COR-L47 (cell line): ENCODE measurements around the gene IFI27L1.
"Not testable (repeated sequence)": the region's sequence is repeated elsewhere in the genome, so short reads cannot be mapped to it uniquely, and the experiment has no call there.

ENCODE experiments used
- DNase-seq: peaks from one replicate; lab custom pipeline; 2025; lab: John Stamatoyannopoulos, UW

Gene IFI27L1

GRCh38 chr14:94048691-94049624 lies 32.2 kb upstream of the IFI27L1 start:
- DNase-seq, result peak; percentile 100

- no peak for DNase-seq
Measured at GRCh38 chr14:94049625-94050023, 31.5 kb upstream of the IFI27L1 start.

DNA sequence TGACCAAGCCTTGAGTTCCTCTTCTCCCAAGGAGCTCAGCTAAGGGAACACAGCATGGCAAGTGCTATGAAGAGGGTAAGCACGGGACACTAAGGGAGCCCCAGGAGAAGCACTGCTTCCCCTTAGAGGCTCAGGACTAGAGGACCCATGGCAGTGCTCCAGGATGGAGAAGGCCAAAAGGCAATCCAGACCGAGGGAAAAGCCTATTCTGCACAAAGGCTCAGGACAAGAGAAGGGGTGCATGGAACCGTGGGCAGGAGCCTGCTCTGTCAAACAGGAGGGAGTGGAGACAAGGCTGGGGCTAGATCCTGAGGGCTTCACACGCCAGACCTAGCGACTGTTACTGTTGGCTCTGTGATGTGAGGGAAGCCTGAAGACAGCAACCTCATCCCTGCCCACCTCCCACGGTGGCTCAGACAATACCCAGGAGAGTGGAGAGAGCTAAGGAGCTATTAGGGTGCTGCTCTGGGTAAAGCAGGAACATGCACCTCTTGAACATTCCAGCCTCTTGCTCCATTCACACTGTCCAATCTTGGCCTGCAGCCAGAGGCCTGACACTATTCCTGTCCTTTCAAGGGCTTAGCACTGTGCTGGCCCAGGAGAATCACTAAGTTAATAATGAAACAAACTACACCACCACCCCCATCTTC lies 30.8 kb upstream of the IFI27L1 start:
- DNase-seq, result no peak

- DNase-seq, result no peak
Measured at GRCh38 chr14:94051115-94051514, 30.0 kb upstream of the IFI27L1 start.

DNA sequence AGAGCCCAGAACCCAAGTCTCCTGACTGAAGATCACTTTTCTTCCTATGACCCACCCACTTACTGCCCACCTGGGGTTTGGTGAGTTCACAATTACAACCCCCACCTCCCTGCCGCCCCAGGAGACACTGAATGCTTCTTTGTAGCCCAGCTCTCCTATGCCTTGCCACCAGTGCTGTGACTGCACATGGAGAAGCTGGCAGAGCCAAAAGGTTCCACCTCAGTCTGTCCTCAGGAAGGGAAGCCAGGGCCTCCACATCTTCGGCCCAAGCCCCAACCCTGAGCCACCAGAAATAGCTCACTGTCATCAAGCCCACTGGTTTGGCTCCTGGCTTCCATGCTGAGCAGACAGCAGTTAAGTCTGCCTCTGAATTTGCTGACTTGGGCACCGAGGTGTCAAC lies 29.3 kb upstream of the IFI27L1 start:
- DNase-seq, result no peak

- no peak for DNase-seq
Measured at GRCh38 chr14:94052199-94052598, 28.9 kb upstream of the IFI27L1 start.

DNA sequence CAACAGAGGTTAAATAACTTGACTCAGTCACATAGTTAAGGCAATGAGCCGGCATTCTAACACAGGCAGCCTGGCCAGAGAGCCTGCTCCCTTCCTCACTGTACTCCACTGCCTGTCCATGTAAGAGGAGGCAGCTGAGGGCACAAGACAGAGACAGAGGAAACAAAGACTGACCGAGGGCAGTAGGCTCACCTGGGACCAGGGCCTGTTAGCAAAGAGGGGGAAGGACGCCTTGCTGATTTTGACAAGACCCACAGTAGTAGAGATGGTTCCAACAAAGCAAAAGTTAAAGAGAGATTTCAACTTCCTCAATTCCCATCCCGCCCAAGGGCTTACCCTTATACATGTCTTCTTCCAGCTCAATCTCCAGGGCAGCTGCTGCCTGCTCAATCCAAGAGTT lies 28.4 kb upstream of the IFI27L1 start:
- no peak for DNase-seq

GRCh38 chr14:94054401-94054800 lies 26.7 kb upstream of the IFI27L1 start:
- DNase-seq, result no peak

DNA sequence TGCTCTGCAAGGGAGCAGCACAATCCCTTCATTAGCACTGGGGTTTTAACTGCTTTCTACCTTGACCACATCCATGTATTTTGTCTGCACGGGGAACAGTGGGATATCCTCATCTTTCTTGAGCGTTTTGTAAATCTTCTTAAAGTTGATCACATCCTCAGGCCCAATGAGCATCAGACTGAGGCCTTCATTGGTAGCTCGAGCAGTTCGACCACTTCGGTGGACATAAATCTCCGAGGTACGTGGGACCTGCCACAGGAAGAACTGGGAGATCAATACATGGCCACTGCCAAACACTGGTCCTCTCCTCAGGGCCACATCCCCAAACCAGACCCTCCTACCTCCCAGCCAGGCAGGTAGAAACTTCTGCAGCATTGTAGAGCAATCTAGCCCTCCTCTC lies 26.2 kb upstream of the IFI27L1 start:
- DNase-seq, result no peak

DNA sequence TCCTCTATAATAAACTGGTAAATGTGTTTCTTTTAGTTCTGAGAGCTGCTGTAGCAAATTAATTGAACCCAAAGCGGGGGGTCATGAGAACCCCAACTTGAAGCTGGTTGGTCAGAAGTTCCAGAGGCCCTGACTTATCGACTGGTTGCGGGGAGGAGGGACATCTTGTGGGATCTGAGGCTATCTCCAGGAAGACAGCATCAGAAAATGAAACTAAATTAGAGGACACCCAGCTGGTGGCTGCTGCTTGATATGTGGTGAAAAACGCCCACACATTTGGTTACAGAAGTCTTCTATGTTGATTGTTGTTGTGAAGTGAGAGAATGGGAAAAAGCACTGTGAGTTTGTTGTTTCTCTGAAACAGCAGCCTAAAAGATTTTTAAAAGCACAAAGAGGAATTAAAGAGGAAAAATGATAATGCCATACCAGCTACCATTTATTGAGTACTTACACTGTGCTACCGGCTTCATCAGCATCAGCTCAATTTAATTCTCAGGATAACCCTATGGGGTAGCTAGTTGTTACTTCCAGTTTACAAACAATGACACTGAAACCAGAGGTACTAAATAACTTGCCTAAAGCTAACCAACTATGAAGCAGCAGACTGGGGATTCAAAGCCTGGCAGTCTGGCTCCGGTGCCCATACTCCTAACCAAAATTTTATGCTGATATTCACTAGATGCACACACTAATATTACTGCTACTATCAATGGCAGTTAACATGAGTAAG lies 24.4 kb upstream of the IFI27L1 start:
- no peak for DNase-seq

DNA sequence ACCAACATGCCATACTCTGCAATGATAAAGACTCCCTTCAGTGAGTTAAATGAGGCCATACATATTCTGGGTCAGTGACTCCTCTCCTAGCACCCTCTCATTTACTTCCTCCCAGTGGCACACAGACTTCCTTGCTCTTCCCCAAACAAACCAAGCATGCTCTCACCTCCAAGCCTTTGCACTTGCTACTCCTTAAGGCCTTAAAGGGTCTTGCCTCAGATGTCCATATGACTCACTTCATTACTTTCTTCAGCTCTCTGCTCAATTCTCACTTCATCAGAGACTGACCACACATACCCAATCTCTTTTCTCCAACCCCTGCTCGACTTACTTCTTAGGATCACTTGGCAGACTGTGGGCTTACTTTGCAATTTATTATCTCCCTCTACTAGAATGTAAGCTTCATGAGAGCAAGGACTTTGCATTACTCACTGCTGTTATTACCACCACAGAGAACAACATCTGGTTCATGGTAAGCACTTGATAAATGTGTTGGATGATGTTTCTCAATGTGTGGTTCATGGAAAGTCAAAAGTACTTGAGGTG lies 22.9 kb upstream of the IFI27L1 start:
- no peak for DNase-seq

- no peak for DNase-seq
Measured at GRCh38 chr14:94058674-94059138, 22.4 kb upstream of the IFI27L1 start.

DNA sequence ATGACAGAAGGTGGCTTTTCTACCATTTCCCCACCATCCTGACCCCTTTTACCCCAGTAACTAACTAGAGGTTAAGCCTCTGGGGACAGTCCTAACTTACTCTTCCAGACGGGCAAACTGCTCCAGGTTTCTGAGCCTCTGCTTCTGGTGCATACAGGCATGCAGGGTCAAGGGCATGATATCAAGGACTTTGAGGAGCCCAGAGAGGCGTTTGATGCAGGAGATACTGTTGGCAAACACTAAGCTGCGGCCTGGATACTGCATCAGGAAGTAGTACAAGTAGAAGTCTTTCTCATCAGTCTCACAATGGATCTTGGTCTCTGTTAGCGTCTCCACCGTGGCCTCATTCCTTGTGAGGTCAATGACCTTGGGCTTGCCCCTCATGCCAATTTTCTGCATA lies 21.1 kb upstream of the IFI27L1 start:
- DNase-seq, result no peak

DNA sequence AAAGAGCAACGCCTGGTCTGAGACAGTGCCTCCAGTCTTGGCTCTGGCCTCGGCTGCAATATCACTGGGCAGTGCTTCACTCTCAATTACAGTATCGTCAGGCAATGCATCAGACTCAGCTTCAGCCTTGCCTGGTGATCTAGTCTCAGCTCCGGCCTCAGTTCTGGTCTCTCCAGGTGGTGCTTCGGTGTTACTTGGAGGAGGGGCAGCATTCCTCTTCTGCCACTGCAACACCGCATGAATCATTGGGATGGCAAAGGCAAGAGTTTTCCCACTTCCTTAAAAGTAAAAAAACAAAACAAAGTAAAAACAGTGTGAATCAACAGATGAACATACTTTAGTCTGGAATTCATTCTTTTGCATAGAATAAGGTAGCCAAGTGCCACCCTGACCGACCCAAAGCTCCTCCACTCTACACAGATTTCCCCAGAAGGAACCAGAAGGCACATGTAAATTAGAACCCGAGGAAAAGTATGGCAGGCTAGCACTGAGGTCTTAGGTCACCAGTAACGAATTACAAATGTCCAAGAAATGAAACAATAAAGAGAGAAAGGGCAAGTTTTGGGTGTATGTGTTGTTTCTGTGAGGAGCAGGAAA lies 18.7 kb upstream of the IFI27L1 start:
- no peak for DNase-seq

GRCh38 chr14:94066089-94066676 lies 14.9 kb upstream of the IFI27L1 start:
- DNase-seq, result peak; percentile 45

GRCh38 chr14:94072076-94072475 lies 9.0 kb upstream of the IFI27L1 start:
- not testable (repeated sequence) for DNase-seq

- no peak for DNase-seq
Measured at GRCh38 chr14:94074534-94074933, 6.6 kb upstream of the IFI27L1 start.

DNA sequence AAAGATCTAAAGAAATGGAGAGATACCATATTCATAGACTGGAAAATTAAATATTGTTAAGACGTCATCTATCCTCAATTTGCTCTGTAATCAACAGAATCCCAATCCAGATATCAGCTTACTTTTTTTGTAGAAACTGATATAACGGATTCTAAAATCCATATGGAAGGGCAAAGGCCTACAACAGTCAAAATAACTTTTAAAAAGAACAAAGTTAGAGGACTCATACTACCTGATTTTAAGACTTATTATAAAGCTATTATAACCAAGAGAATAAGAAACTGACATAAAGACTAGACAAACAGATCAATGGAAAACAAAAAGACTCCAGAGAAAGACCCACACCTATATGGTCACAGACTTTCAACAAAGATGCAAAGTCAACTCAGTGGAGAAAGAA lies 6.1 kb upstream of the IFI27L1 start:
- no peak for DNase-seq

DNA sequence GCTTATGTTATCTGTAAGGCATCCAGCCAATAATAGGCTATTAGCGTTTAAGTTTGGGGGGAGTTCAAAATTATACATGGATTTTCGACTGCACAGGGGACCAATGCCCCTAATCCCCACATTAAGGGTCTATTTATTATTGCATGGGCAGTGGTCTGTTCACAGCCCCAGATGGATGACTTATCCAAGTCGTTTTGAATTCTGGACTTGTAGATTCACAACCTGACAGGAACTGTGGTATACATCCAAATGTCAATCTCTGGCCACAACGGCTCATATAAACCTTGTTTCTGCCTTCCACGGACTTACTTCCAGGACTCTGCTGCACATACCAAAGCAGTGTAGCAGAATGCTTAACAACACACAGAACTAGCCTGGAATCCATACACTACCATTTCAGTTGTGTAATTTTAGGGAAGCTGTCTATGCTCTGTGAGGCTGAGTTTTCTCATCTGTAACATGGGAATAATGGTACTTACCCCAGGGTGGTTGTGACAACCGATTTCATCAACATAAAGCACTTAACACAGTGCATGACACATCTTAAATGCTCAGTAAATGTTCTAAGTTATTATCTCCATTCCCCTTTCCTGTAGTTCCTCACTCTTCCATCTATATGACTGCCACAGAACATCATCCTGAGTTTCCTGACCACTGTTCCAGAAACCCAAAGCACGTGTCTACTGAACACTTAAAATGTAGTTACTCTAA lies 3.8 kb upstream of the IFI27L1 start:
- no peak for DNase-seq

DNA sequence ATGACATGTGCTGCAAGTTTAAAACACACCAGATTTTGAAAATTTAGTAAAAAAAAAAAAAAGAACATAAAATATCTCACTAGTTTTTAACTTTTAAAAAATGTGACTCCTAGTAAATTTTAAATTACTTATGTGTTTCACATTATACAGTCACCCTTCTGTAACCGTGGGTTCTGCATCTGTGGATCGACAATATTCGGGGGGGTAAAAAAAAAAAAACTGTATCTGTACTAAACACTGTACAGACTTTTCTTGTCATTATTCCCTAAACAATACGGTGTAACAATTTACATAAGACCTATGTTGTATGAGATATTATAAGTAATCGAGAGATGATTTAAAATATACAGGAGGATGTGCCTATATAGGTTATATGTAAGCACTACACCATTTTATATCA lies 3.3 kb upstream of the IFI27L1 start:
- no peak for DNase-seq
